Endothelial cell of umbilical vein (primary cell): Measurements from ENCODE around the gene NAA20. TPM values are rescaled to one million over a fixed set of nuclear protein-coding genes. Genes with fewer than 3 reads are reported as not detected.

Source experiments
- BruUV-seq: library from RNA; stranded (reverse); fragments of 400-500 nt; replicated peaks from 2 replicates; lab custom pipeline; 2021; lab: Mats Ljungman, UMichigan
- CTCF ChIA-PET: fragments of 300-600, 350-600 bp; sonication (Branson Sonifier 250); formaldehyde crosslinking; loops from one replicate; lab custom pipeline; 2021; ENCODE audit warnings: antibody characterized with exemption, inconsistent platforms; lab: Charles Lee
- POLR2A ChIA-PET: fragments of 300-600, 350-600 bp; sonication (Branson Sonifier 250); formaldehyde crosslinking; loops from one replicate; lab custom pipeline; 2021; ENCODE audit warnings: antibody characterized with exemption, inconsistent platforms; lab: Charles Lee
- DNase-seq: peaks from one replicate; pipeline ENCODE4 v3.0.0-alpha.2; 2011; ENCODE audit warnings: low read depth, low spot score
- FAIRE-seq: peaks from 2 replicates; lab custom pipeline; 2011; peaks lifted over from hg19 to GRCh38; lab: Jason Lieb, UNC
- H2AFZ ChIP-seq: 2 replicates; pipeline ENCODE4 v1.6.0; 2012; ENCODE audit warnings: low read depth, low read length, control low read depth, inconsistent platforms
- H3K27ac ChIP-seq: 2 replicates; pipeline ENCODE4 v1.5.1; 2011; ENCODE audit warnings: low read depth, mild to moderate bottlenecking, control low read depth, low read length, moderate library complexity; ENCODE audit not compliant: insufficient read depth
- H3K27me3 ChIP-seq, 2 experiments: 2 replicates each; pipeline versions ENCODE4 v1.6.0 to v1.6.1; 2011; ENCODE audit warnings: low read length in 2 of 2, mixed read lengths in 1 of 2; ENCODE audit not compliant: control insufficient read depth in 2 of 2, insufficient read depth in 2 of 2
- H3K36me3 ChIP-seq, 2 experiments: 2 replicates in 1 of 2; 3 replicates in 1 of 2; pipeline ENCODE4 v1.5.1; 2011; ENCODE audit warnings: low read length in 2 of 2, mild to moderate bottlenecking in 1 of 2, moderate library complexity in 1 of 2; ENCODE audit not compliant: control insufficient read depth in 2 of 2, insufficient read depth in 2 of 2; ENCODE audit errors: extremely low read depth in 1 of 2
- H3K4me1 ChIP-seq: 3 replicates; pipeline ENCODE4 v1.5.1; 2011; ENCODE audit warnings: mild to moderate bottlenecking, low read length; ENCODE audit not compliant: control insufficient read depth, insufficient read depth; ENCODE audit errors: extremely low read depth
- H3K4me2 ChIP-seq: 2 replicates; pipeline ENCODE4 v1.6.1; 2011; ENCODE audit warnings: low read length, control low read depth, mixed read lengths; ENCODE audit not compliant: insufficient read depth
- H3K4me3 ChIP-seq, 3 experiments: fragments of 200-600 bp in 1 of 3; sonication (generic), shearing (Covaris generic) in 1 of 3; replicated peaks in 1 of 3; 2 replicates each; pipeline ENCODE4 v1.5.1; 2011 to 2016; ENCODE audit warnings: control low read depth in 3 of 3, low read length in 3 of 3, mild to moderate bottlenecking in 2 of 3, inconsistent platforms in 1 of 3, low read depth in 1 of 3, moderate library complexity in 1 of 3; ENCODE audit not compliant: insufficient read depth in 1 of 3
- H3K79me2 ChIP-seq: 2 replicates; pipeline ENCODE4 v1.6.0; 2012; ENCODE audit warnings: low read length, inconsistent platforms; ENCODE audit not compliant: control insufficient read depth, insufficient read depth
- H3K9ac ChIP-seq: replicated peaks from 2 replicates; pipeline ENCODE3; 2011; ENCODE audit warnings: low read length, control low read depth; ENCODE audit not compliant: insufficient read depth; ENCODE audit errors: extremely low read depth
- H3K9me1 ChIP-seq: replicated peaks from 3 replicates; pipeline ENCODE4 v1.6.0; 2011; ENCODE audit warnings: mild to moderate bottlenecking, low read length; ENCODE audit not compliant: control insufficient read depth, insufficient read depth; ENCODE audit errors: extremely low read depth
- H3K9me3 ChIP-seq: replicated peaks from 2 replicates; pipeline ENCODE4 v1.5.1; 2012; ENCODE audit warnings: low read length, inconsistent platforms; ENCODE audit not compliant: control insufficient read depth, insufficient read depth
- H4K20me1 ChIP-seq: replicated peaks from 2 replicates; pipeline ENCODE3; 2011; ENCODE audit warnings: mild to moderate bottlenecking, low read length; ENCODE audit not compliant: control insufficient read depth, insufficient read depth; ENCODE audit errors: extremely low read depth
- CTCF ChIP-seq, 2 donors: IDR thresholded peaks; 1 replicate in 1 of 2; 2 replicates in 1 of 2; pipeline ENCODE4 v1.5.1; 2011; ENCODE audit warnings: low read length in 2 of 2, mild to moderate bottlenecking in 2 of 2, moderate library complexity in 2 of 2, control low read depth in 1 of 2, inconsistent platforms in 1 of 2, low read depth in 1 of 2; ENCODE audit not compliant: insufficient read depth in 1 of 2; ENCODE audit errors: extremely low read depth in 1 of 2
- EZH2 ChIP-seq: IDR thresholded peaks from 2 replicates; pipeline ENCODE4 v1.6.1; 2012; ENCODE audit warnings: borderline replicate concordance, low read depth, mild to moderate bottlenecking, moderate library complexity, low read length, inconsistent platforms; ENCODE audit not compliant: severe bottlenecking
- FOS ChIP-seq: IDR thresholded peaks from 2 replicates; pipeline ENCODE4 v1.6.1; 2011; ENCODE audit warnings: mild to moderate bottlenecking, low read length, moderate library complexity, borderline replicate concordance; ENCODE audit not compliant: insufficient read depth
- GATA2 ChIP-seq: IDR thresholded peaks from 2 replicates; pipeline ENCODE4 v1.7.0; 2011; ENCODE audit warnings: low read depth, mild to moderate bottlenecking, moderate library complexity, mixed read lengths, low read length; ENCODE audit not compliant: insufficient read length, insufficient read depth
- JUN ChIP-seq: IDR thresholded peaks from 2 replicates; pipeline ENCODE4 v1.6.1; 2011; ENCODE audit warnings: borderline replicate concordance, low read depth; ENCODE audit not compliant: insufficient read length, insufficient read depth
- MAX ChIP-seq: IDR thresholded peaks from 2 replicates; pipeline ENCODE4 v1.6.1; 2011; ENCODE audit not compliant: insufficient read depth, insufficient read length
- MYC ChIP-seq: IDR thresholded peaks from one replicate; pipeline ENCODE4 v1.6.1; 2011; ENCODE audit warnings: mild to moderate bottlenecking, low read depth, low read length
- POLR2A ChIP-seq: IDR thresholded peaks from 2 replicates; pipeline ENCODE4 v1.6.1; 2012; ENCODE audit warnings: low read depth, mild to moderate bottlenecking, control low read depth, low read length
- POLR2AphosphoS5 ChIP-seq: IDR thresholded peaks from 2 replicates; pipeline ENCODE4 v1.6.1; 2012; ENCODE audit warnings: low read depth, mild to moderate bottlenecking, control low read depth, low read length, moderate library complexity; ENCODE audit not compliant: insufficient read depth
- dilution Hi-C: fragments of 300-500 bp; cut with MboI; formaldehyde crosslinking; loops from one replicate; pipeline ENCODE4 v1.15.0; 2019; ENCODE audit warnings: low sequenced_read_pairs; ENCODE audit not compliant: extremely low pct_ligation_motif_present
- intact Hi-C: fragments of 100-400 bp; cut with micrococcal nuclease; formaldehyde crosslinking; loops from one replicate; pipeline ENCODE4 v1.10.0; 2022
- polyA plus RNA-seq, 4 experiments: library from polyadenylated mRNA; depleted of rRNA in 3 of 4; stranded (reverse) in 3 of 4; unstranded in 1 of 4; fragments of >200 nt; gene quantifications; 2 replicates each; pipeline versions ENCODE4 v1.2.1 to v1.2.3, GENCODE V29; 2011 to 2012; ENCODE audit warnings: missing spikeins in 1 of 4
- total RNA-seq: library from RNA; stranded (reverse); gene quantifications from 2 replicates; pipeline ENCODE4 v1.2.3, GENCODE V29; 2021

The NAA20 gene
- total and polyA plus RNA-seq, 2 donors (not counting 3 experiments of a cell fraction or from before 2014, with no cell fraction given) = 48.6 to 77.3 TPM

GRCh38 chr20:20079102-20079784 lies 62.1 kb downstream of the NAA20 start:
- no TSS peak for BruUV-seq
- intact Hi-C loops = no loop called here
- Histone ChIP-seq H3K36me3 (no peaks in the 10 kb centered on the region), H3K9me1 (no peaks in the 10 kb centered on the region), H3K9me3 (no peaks in the 10 kb centered on the region), H3K79me2 (no peaks in the 10 kb centered on the region), H3K4me2 (no peak overlapping the region), H3K4me3 (no peak overlapping the region), H3K4me1 (no peaks in the 10 kb centered on the region), H4K20me1 (no peaks in the 10 kb centered on the region), H3K27ac (no peak overlapping the region), H2AFZ (no peak overlapping the region), H3K9ac (no peak overlapping the region), H3K27me3 (peaks cover 13 to 23% of the 10 kb centered on the region in 2 experiments)
- dilution Hi-C loops = no loop called here
- POLR2A ChIA-PET = no interaction called here
- CTCF ChIA-PET = interaction anchor here (0.8 kb wide), 1 partner anchor 26 kb away, joined by 3 read pairs; no protein-coding TSS in a partner anchor
- FAIRE-seq = no peak
- DNase-seq = no peak
- no peak for TF ChIP-seq GATA2
- no peak for TF ChIP-seq CTCF (IDR thresholded peaks at IDR 0.05; ENCODE audit: extremely low read depth in 1 of 2, insufficient read depth in 1 of 2, low read depth in 1 of 2, low read length in 2 of 2)
- no peak for TF ChIP-seq MYC
- TF ChIP-seq EZH2 = no peak
- TF ChIP-seq POLR2A = no peak
- no peak for TF ChIP-seq MAX
- no peak for TF ChIP-seq JUN
- TF ChIP-seq FOS = no peak
- no peak for TF ChIP-seq POLR2AphosphoS5

Other genes with a start within 250 kb of the NAA20 start
- 20.6 and 22.3 TPM in 2 replicates for gene CRNKL1, start 35.1 kb downstream of the NAA20 start, total RNA-seq
- 3.1 and 4.9 TPM in 2 replicates for gene CRNKL1, start 35.1 kb downstream of the NAA20 start, polyA plus RNA-seq
- not detected in 2 replicates for gene CFAP61, start 35.2 kb downstream of the NAA20 start, total RNA-seq
- not detected in 2 replicates for gene CFAP61, start 35.2 kb downstream of the NAA20 start, polyA plus RNA-seq